ENCODE results near the gene SPTB.

The SPTB gene

GRCh38 chr14:64786296-64787149, 93.2 kb downstream of the SPTB start:
- H4K20me1 ChIP-seq = no peaks in the 10 kb centered on the region
- H3K36me3 ChIP-seq = no peaks in the 10 kb centered on the region
- no peak overlapping the region for H3K4me3 ChIP-seq
- no peak overlapping the region for H3K4me2 ChIP-seq
- H3K27me3 ChIP-seq = no peaks in the 10 kb centered on the region
- H3K4me1 ChIP-seq = no peaks in the 10 kb centered on the region
- H3K27ac ChIP-seq = no peak overlapping the region
- TF ChIP-seq Cebpa-rat (IDR thresholded peaks at IDR 0.05) = no peak
- H3K9ac ChIP-seq = no peak overlapping the region
- no peaks in the 10 kb centered on the region for H3K9me3 ChIP-seq

- Histone ChIP-seq H3K9me3 (no peaks in the 10 kb centered on the region), H3K27me3 (no peaks in the 10 kb centered on the region), H3K4me2 (no peak overlapping the region), H3K27ac (no peak overlapping the region), H3K4me1 (no peaks in the 10 kb centered on the region), H4K20me1 (no peaks in the 10 kb centered on the region), H3K36me3 (no peaks in the 10 kb centered on the region), H3K9ac (no peak overlapping the region), H3K4me3 (no peak overlapping the region)
- TF ChIP-seq Cebpa-rat (IDR thresholded peaks at IDR 0.05) = no peak
Measured at GRCh38 chr14:64784006-64784405, 95.7 kb downstream of the SPTB start.

- no peak overlapping the region for H3K27ac ChIP-seq
Measured at GRCh38 chr14:64782196-64782595, 97.5 kb downstream of the SPTB start.

DNA sequence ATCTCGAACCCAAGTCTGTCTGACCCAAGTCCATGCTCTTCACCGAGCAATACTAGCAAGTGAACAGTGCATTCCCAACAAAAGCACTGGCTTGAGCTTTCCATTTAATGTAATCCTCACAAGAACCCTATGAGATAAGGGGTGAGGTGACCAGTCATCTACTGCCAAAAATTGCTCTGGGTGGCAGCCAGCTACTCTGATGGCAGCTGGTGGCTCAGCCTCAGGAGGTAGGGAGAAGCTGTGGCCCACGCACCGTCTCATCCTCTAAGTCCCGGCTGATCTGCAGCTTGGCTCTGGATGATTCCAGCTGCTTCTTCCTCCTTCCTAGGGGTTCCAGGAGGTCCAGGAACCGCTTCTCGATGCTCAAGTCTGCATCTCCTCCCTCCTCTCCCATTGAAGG, 100.2 kb downstream of the SPTB start:
- H3K27me3 ChIP-seq = no peaks in the 10 kb centered on the region
- H3K27ac ChIP-seq = no peak overlapping the region
- H3K9me3 ChIP-seq = peaks cover 11% of the 10 kb centered on the region
- no peak overlapping the region for H3K4me2 ChIP-seq
- no peak overlapping the region for H3K4me3 ChIP-seq
- no peaks in the 10 kb centered on the region for H3K36me3 ChIP-seq
- H3K9ac ChIP-seq = no peak overlapping the region
- peaks cover 17% of the 10 kb centered on the region for H3K4me1 ChIP-seq
- H4K20me1 ChIP-seq = no peaks in the 10 kb centered on the region
- TF ChIP-seq Cebpa-rat (IDR thresholded peaks at IDR 0.05) = no peak

More at GRCh38 chr14:64782196-64782595, 97.5 kb downstream of the SPTB start:
- no peak overlapping the region for H3K4me2 ChIP-seq
- no peaks in the 10 kb centered on the region for H4K20me1 ChIP-seq
- peaks cover 13% of the 10 kb centered on the region for H3K4me1 ChIP-seq
- no peak overlapping the region for H3K9ac ChIP-seq
- H3K4me3 ChIP-seq = no peak overlapping the region
- no peaks in the 10 kb centered on the region for H3K9me3 ChIP-seq
- H3K36me3 ChIP-seq = no peaks in the 10 kb centered on the region
- no peaks in the 10 kb centered on the region for H3K27me3 ChIP-seq
- TF ChIP-seq Cebpa-rat (IDR thresholded peaks at IDR 0.05) = no peak

DNA sequence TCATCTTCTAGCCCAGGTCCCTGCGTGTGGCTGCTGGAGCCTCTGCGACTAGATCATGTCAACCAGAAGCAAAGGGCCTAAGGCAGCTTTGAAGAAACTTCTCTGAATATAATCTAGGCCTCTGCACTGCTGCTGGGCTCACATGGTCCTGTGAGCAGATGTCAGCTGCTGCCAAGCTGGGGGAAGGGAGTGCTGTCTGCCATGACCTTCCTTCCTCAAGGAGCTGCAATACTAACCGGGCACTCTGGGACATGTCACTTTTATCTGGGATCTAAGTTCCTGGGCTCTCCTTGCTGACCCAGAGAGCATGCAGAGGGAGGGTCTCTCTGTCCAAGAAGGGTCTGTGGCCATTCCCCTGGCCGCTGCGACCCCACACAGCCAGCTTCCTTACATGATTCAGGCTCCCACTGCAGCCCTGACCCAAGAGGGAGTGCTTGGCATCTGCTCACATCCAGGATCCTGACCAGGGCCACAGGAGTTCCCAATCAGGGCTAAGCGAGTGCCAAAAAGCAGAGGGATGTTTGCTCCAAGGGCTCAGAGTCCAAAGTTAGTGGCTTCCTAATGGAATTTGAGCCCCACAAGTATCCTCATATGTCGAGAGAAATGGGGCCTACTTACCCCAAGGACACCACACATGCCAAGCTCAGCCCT, 101.5 kb downstream of the SPTB start:
- H3K27ac ChIP-seq = peak overlapping the region; percentile 39; the same call in 1 of the 2 replicates
- peak overlapping the region; percentile 5; the same call in 1 of the 2 replicates for H3K9ac ChIP-seq
- H3K27me3 ChIP-seq = no peaks in the 10 kb centered on the region
- peaks cover 23% of the 10 kb centered on the region for H3K9me3 ChIP-seq
- TF ChIP-seq Cebpa-rat (IDR thresholded peaks at IDR 0.05) = no peak
- no peaks in the 10 kb centered on the region for H3K36me3 ChIP-seq
- H3K4me3 ChIP-seq = no peak overlapping the region
- H3K4me1 ChIP-seq = peaks cover 17% of the 10 kb centered on the region
- H4K20me1 ChIP-seq = no peaks in the 10 kb centered on the region
- H3K4me2 ChIP-seq = peak overlapping the region; percentile 62

DNA sequence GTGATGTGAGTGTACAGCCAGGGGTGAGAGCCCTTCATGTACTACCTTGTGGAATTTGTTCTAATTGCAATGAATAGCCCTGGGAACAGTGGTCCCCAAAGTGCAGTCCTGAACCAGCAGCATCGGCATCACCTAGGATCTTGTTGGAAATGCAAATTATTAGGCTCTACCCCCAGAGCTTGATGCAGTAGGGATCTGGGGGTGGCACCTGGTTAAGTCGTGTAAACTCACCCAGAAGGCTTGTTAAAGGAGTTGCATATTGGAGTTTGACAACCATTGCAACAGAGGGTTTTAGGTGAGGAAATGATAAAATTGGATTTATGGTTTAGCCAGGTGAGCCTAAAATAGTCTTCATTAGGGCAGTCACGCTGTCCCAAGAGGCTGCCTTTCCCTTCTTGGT, 102.2 kb downstream of the SPTB start:
- Histone ChIP-seq H3K36me3 (no peaks in the 10 kb centered on the region), H3K27me3 (no peaks in the 10 kb centered on the region), H3K4me1 (peaks cover 17% of the 10 kb centered on the region), H3K9ac (peak overlapping the region; percentile 5; the same call in 1 of the 2 replicates), H3K9me3 (peaks cover 28% of the 10 kb centered on the region), H4K20me1 (no peaks in the 10 kb centered on the region), H3K27ac (no peak overlapping the region), H3K4me2 (peak overlapping the region; percentile 62), H3K4me3 (no peak overlapping the region)
- no peak for TF ChIP-seq Cebpa-rat (IDR thresholded peaks at IDR 0.05)

DNA sequence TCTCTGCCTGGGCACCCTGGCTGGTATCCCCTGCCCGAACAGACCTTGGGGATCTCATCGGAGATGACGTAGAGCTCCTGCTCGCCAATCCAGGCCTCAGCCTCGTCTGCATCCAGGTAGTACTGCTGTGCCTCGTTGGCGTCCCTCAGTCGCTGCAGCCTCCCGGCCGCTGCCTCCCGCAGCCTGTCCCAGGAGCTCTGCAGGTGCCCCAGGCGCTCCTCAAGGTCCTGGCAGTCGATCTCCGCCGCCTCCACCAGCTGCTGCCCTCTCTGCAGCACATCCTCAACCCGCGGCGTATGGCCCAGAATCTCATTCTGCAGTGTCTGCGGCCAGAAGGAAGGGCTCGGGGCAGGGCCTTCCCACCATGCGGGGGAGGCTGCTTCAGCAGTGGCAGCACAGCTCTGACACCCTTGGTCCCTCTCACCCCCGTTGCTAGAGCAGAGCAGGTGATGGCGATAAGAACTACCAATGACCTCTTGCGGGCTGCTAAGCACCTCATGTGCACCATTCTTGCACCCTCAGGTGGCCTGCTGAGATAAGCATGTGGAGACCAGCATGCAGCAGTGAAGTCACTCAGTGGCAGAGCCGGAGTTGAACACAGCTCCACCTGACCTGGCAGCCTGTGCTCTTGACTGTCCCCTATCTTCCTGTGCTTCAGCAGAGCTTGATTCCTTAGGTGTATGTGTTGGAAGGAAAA, 104.5 kb downstream of the SPTB start:
- Histone ChIP-seq H3K9ac (no peak overlapping the region), H3K4me1 (peaks cover 25% of the 10 kb centered on the region), H3K4me3 (no peak overlapping the region), H3K27me3 (no peaks in the 10 kb centered on the region), H3K36me3 (no peaks in the 10 kb centered on the region), H4K20me1 (no peaks in the 10 kb centered on the region), H3K9me3 (peaks cover 28% of the 10 kb centered on the region), H3K27ac (no peak overlapping the region), H3K4me2 (no peak overlapping the region)
- TF ChIP-seq Cebpa-rat (IDR thresholded peaks at IDR 0.05) = no peak

DNA sequence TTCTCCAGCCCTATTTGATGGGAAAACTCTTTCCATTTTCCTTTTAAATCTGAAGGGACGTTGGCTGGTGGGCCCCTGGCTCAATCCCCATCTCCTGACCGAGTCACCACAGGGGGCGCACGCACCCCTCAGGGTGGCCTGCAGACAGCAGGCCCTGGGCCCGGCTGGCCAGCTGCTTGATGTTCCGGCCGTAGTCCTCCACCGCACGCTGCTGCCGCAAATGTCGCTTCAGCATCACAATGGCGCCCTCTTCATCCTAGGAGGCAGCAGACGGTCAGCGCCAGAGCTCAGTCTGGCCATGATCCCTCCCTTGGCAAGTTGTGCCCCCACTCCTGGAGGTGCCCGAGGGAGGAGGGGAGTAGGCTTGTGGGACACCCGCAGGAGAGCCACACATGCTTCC, 105.4 kb downstream of the SPTB start:
- TF ChIP-seq Cebpa-rat (IDR thresholded peaks at IDR 0.05) = no peak
- Histone ChIP-seq H3K27ac (no peak overlapping the region), H3K4me2 (no peak overlapping the region), H3K4me1 (peaks cover 25% of the 10 kb centered on the region), H3K4me3 (no peak overlapping the region), H3K9me3 (peaks cover 28% of the 10 kb centered on the region), H4K20me1 (no peaks in the 10 kb centered on the region), H3K27me3 (no peaks in the 10 kb centered on the region), H3K9ac (no peak overlapping the region), H3K36me3 (no peaks in the 10 kb centered on the region)

DNA sequence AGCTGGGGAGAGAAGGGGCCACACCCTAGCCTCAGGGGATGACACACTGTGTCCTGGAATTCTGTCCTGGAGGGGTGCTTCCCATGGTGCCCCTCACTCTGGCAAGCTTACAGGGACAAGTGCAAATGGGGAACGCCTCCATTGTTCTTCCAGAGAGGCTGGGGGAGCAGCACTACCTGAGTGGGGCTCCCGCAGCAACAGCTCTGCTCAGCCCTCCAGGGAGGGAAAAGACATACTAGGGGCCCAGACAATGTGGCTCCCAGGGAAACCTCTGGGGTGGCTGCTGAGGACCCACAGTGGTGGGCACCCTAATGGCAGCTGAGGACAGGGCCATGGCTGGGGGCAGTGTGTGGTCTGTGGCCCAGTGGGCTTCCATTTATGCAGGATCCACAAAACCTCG, 106.1 kb downstream of the SPTB start:
- no peak overlapping the region for H3K9ac ChIP-seq
- no peaks in the 10 kb centered on the region for H3K27me3 ChIP-seq
- H3K4me2 ChIP-seq = no peak overlapping the region
- H3K4me3 ChIP-seq = no peak overlapping the region
- H3K27ac ChIP-seq = no peak overlapping the region
- no peak for TF ChIP-seq Cebpa-rat (IDR thresholded peaks at IDR 0.05)
- no peaks in the 10 kb centered on the region for H4K20me1 ChIP-seq
- H3K9me3 ChIP-seq = peaks cover 28% of the 10 kb centered on the region
- no peaks in the 10 kb centered on the region for H3K36me3 ChIP-seq
- peaks cover 25% of the 10 kb centered on the region for H3K4me1 ChIP-seq

DNA sequence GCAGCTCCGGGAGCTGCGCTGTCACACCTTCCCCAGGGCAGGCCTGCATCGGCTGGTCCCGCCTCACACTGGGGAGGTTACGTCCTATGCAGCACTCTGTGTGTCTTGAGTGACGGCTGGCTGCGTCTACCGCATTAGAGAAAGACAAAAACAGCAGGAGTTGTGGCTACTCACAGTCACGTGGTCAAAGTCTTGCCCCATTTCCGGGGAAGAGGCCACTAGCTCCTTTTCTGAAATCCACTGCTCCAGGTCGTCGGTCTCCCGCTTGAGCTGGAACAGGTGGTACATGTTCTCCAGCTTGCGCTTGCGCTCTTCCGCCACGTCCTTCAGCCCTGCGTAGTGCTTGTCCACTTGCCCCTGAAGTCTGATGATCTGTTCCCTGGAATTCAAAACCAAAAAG, 106.7 kb downstream of the SPTB start:
- Histone ChIP-seq H3K4me3 (no peak overlapping the region), H3K4me2 (no peak overlapping the region), H3K9ac (no peak overlapping the region), H4K20me1 (no peaks in the 10 kb centered on the region), H3K36me3 (no peaks in the 10 kb centered on the region), H3K27me3 (no peaks in the 10 kb centered on the region), H3K27ac (no peak overlapping the region), H3K4me1 (peaks cover 20% of the 10 kb centered on the region), H3K9me3 (peaks cover 28% of the 10 kb centered on the region)
- no peak for TF ChIP-seq Cebpa-rat (IDR thresholded peaks at IDR 0.05)

Data from BLaER1 (cell line).